Activated CD8-positive, alpha-beta T cell treated with anti-CD3 and anti-CD28 coated beads for 36 hours (primary cell): ENCODE measurements around the gene NAA40. TPM values are rescaled to one million over a fixed set of nuclear protein-coding genes. Genes with fewer than 3 reads are reported as not detected.

Source experiments
- ATAC-seq: fragments of 200-7000 bp; cut with Tn5 transposase; one replicate; pipeline ENCODE4 v1.10.0; 2021; ENCODE audit warnings: mild to moderate bottlenecking, moderate library complexity
- CTCF ChIA-PET: fragments of 350-600 bp; sonication (Branson Sonifier 250); formaldehyde crosslinking; loops from one replicate; lab custom pipeline; 2021; ENCODE audit warnings: antibody characterized with exemption; lab: Charles Lee
- POLR2A ChIA-PET: fragments of 350-600 bp; sonication (Branson Sonifier 250); formaldehyde crosslinking; loops from one replicate; lab custom pipeline; 2021; ENCODE audit warnings: antibody characterized with exemption; lab: Charles Lee
- DNase-seq: peaks from one replicate; pipeline ENCODE4 v3.0.0-alpha.2; 2020
- H3K27ac Mint-ChIP-seq: one replicate; pipeline ENCODE4 v1.8.0; 2021; ENCODE audit warnings: mild to moderate bottlenecking, mixed read lengths
- H3K27me3 Mint-ChIP-seq: one replicate; pipeline ENCODE4 v1.8.0; 2021; ENCODE audit warnings: mixed read lengths
- H3K36me3 Mint-ChIP-seq: one replicate; pipeline ENCODE4 v1.8.0; 2021; ENCODE audit warnings: low read depth, mixed read lengths
- H3K4me1 Mint-ChIP-seq: one replicate; pipeline ENCODE4 v1.8.0; 2021; ENCODE audit warnings: low read depth, mixed read lengths
- H3K4me3 Mint-ChIP-seq: one replicate; pipeline ENCODE4 v1.8.0; 2021; ENCODE audit warnings: mild to moderate bottlenecking, moderate library complexity, mixed read lengths
- H3K9me3 Mint-ChIP-seq: one replicate; pipeline ENCODE4 v1.8.0; 2021; ENCODE audit warnings: mixed read lengths
- CTCF ChIP-seq: fragments of 200-600 bp; IDR thresholded peaks from one replicate; pipeline ENCODE4 v1.8.0; 2022; ENCODE audit warnings: antibody characterized with exemption, mild to moderate bottlenecking
- intact Hi-C: fragments of 100-400 bp; cut with micrococcal nuclease; formaldehyde crosslinking; loops from one replicate; pipeline ENCODE4 v1.10.0; 2022
- total RNA-seq, 2 experiments: library from RNA; stranded (reverse); gene quantifications; one replicate each; pipeline ENCODE4 v1.2.3, GENCODE V29; 2021

The NAA40 gene
- total RNA-seq, 2 experiments from 2014 or later, result 18.5 to 20.5 TPM

- DNase-seq (no peak), ATAC-seq (no peak)
- CTCF ChIA-PET, result interaction anchor here (1.2 to 3.2 kb wide), 2 partner anchors 9 to 74 kb away, joined by 3 to 25 read pairs; partner anchors contain the start of gene MARK2
- H3K4me1 Mint-ChIP-seq, result peaks cover 4% of the 10 kb centered on the region
- no peak overlapping the region for H3K27ac Mint-ChIP-seq
- POLR2A ChIA-PET, result interaction anchor here (1.2 kb wide), 1 partner anchor 74 kb away, joined by 4 read pairs; no protein-coding TSS in a partner anchor
- no peak for TF ChIP-seq CTCF
- H3K9me3 Mint-ChIP-seq, result no peaks in the 10 kb centered on the region
- no peak overlapping the region for H3K4me3 Mint-ChIP-seq
- H3K36me3 Mint-ChIP-seq, result peaks cover 4% of the 10 kb centered on the region
- intact Hi-C loops, result no loop called here
- H3K27me3 Mint-ChIP-seq, result no peaks in the 10 kb centered on the region
These were observed 27.4 kb upstream of the NAA40 start for GRCh38 chr11:63911440-63911839.

GRCh38 chr11:63911876-63912275 is 26.9 kb upstream of the NAA40 start:
- no peak for ATAC-seq
- Mint-ChIP-seq H3K9me3 (no peaks in the 10 kb centered on the region), H3K36me3 (peaks cover 2% of the 10 kb centered on the region), H3K27me3 (no peaks in the 10 kb centered on the region), H3K4me1 (peaks cover 4% of the 10 kb centered on the region), H3K4me3 (no peak overlapping the region), H3K27ac (no peak overlapping the region)
- no peak for DNase-seq
- no peak for TF ChIP-seq CTCF
- POLR2A ChIA-PET, result no interaction called here
- intact Hi-C loops, result no loop called here
- CTCF ChIA-PET, result interaction anchor here (1.2 kb wide), 1 partner anchor 9 kb away, joined by 3 read pairs; no protein-coding TSS in a partner anchor

GRCh38 chr11:63912678-63913077 is 26.1 kb upstream of the NAA40 start:
- Mint-ChIP-seq H3K27me3 (no peaks in the 10 kb centered on the region), H3K27ac (no peak overlapping the region), H3K36me3 (peaks cover 2% of the 10 kb centered on the region), H3K4me1 (peaks cover 6% of the 10 kb centered on the region), H3K9me3 (no peaks in the 10 kb centered on the region), H3K4me3 (no peak overlapping the region)
- intact Hi-C loops, result no loop called here
- no peak for DNase-seq
- ChIA-PET CTCF (no interaction called here), POLR2A (interaction anchor here (1.0 kb wide), 1 partner anchor 75 kb away, joined by 3 read pairs; no protein-coding TSS in a partner anchor)
- ATAC-seq, result no peak
- no peak for TF ChIP-seq CTCF

GRCh38 chr11:63913866-63914830 is 24.7 kb upstream of the NAA40 start:
- Mint-ChIP-seq H3K27me3 (no peaks in the 10 kb centered on the region), H3K36me3 (peaks cover 2% of the 10 kb centered on the region), H3K27ac (no peak overlapping the region), H3K4me1 (peaks cover 14% of the 10 kb centered on the region), H3K9me3 (no peaks in the 10 kb centered on the region), H3K4me3 (no peak overlapping the region)
- CTCF ChIA-PET, result interaction anchor here (0.6 to 1.5 kb wide), 3 partner anchors 25 to 262 kb away, joined by 3 to 5 read pairs (median 4); no protein-coding TSS in a partner anchor
- no peak for ATAC-seq
- intact Hi-C loops, result no loop called here
- DNase-seq, result no peak
- POLR2A ChIA-PET, result interaction anchor here (0.7 kb wide), 2 partner anchors 30 to 84 kb away, joined by 3 read pairs; no protein-coding TSS in a partner anchor
- TF ChIP-seq CTCF, result no peak
